Measurements from ENCODE around the gene IFT172.

DNA sequence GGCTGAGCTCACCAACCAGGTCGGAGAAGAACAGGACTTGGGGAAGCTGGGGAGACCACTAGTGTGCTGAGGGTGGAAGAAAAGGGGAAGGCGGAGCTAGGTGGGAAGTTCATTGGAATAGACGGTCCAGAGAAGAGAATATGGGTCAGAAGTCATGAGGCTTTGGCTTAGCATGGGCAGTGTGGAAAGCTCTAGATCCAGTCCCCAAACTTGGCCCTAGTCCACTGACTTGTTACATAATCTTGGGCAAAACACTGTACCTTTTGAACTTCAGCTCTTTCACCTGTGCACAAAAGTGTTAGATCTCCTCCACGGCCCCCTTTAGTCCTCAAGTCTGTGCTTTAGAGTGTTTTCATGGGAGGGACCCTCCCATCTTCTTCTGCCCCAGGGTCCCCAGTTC is 17.8 kb upstream of the IFT172 start:
- no peak for TF ChIP-seq SIN3A (IDR thresholded peaks at IDR 0.05; ENCODE audit: borderline replicate concordance, insufficient read depth, low read length)
- no peak for TF ChIP-seq POLR2AphosphoS5 (IDR thresholded peaks at IDR 0.05; ENCODE audit: low read depth, low read length)
- TF ChIP-seq REST (IDR thresholded peaks at IDR 0.05; ENCODE audit: insufficient read depth in 1 of 2, low read depth in 2 of 2, low read length in 2 of 2), result no peak
- no peak for TF ChIP-seq FOXP2 (optimal IDR thresholded peaks at IDR 0.05; ENCODE audit: borderline replicate concordance, extremely low read depth, extremely low read length, insufficient read depth)
- TF ChIP-seq TAF1 (IDR thresholded peaks at IDR 0.05; ENCODE audit: borderline replicate concordance, insufficient read depth, low read length), result no peak
